Activated T-helper 1 cell treated with anti-CD3 and anti-CD28 coated beads, Interleukin-12 subunit alpha, Interleukin-12 subunit beta, Interleukin-2, Interleukin-4 antibody, amounts not matched to agents 30 ng/mL and 10 ng/mL and 1 ng/mL, durations not matched to agents 14 hours and 24 hours and 36 hours (primary cell): Measurements from ENCODE around the gene ACTN4. TPM values are rescaled to one million over a fixed set of nuclear protein-coding genes. Genes with fewer than 3 reads are reported as not detected.
A peak's percentile ranks its signal among the peaks of the same experiment; 100 is the strongest.

ENCODE experiments used
- DNase-seq: peaks from one replicate; pipeline ENCODE4 v3.0.0; 2021; ENCODE audit warnings: low spot score
- H3K27ac Mint-ChIP-seq: one replicate; pipeline ENCODE4 v1.8.0; 2021; ENCODE audit warnings: mild to moderate bottlenecking, mixed read lengths
- H3K27me3 Mint-ChIP-seq: one replicate; pipeline ENCODE4 v1.8.0; 2022; ENCODE audit warnings: mild to moderate bottlenecking, moderate library complexity, mixed read lengths; ENCODE audit not compliant: insufficient read depth
- H3K36me3 Mint-ChIP-seq: one replicate; pipeline ENCODE4 v1.8.0; 2021; ENCODE audit warnings: low read depth, mixed read lengths
- H3K4me1 Mint-ChIP-seq: one replicate; pipeline ENCODE4 v1.8.0; 2021; ENCODE audit warnings: low read depth, mixed read lengths
- H3K4me3 Mint-ChIP-seq: one replicate; pipeline ENCODE4 v1.8.0; 2021; ENCODE audit warnings: mild to moderate bottlenecking, moderate library complexity, mixed read lengths
- H3K9me3 Mint-ChIP-seq: one replicate; pipeline ENCODE4 v1.8.0; 2021; ENCODE audit warnings: mixed read lengths
- intact Hi-C: fragments of 100-400 bp; cut with micrococcal nuclease; formaldehyde crosslinking; loops from one replicate; pipeline ENCODE4 v1.15.1; 2024
- total RNA-seq: library from RNA; stranded (reverse); gene quantifications from 2 replicates; pipeline ENCODE4 v1.2.3, GENCODE V29; 2022

Gene ACTN4
- total RNA-seq, 1 donor from 2014 or later = 287 TPM

DNA sequence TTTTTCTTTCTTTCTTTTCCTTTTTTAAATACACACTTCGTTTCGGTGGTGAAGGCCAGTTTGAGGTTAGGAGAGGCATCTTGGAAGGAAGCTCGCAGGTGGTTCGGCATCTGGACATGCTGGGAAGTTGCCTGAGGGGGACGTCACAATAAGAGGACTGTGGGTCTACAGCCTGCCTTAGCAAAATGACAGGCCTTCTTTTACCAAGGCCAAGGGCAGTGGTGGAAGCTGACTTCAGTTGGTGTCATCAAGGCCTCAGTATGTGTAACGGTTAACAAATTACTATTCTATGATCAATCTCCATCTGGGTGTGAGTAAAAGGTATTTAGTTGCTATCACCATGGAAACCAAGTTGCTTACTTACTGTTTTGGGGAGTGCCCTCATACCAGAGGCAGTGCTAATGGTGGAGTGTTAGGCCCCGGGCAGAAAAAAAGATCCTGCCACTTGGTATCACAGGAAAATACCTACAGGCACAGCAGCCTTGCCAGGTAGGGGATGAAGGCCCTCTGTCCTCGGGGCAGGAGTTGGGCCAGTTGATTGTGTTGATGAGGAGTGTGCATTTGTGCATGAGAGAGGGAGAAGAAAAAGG is 10.3 kb downstream of the ACTN4 start:
- DNase-seq = no peak
- peaks cover 30% of the 10 kb centered on the region for H3K36me3 Mint-ChIP-seq
- no peaks in the 10 kb centered on the region for H3K9me3 Mint-ChIP-seq
- intact Hi-C loops = loop anchor here (2.0 to 5.0 kb wide), 3 partner anchors 75 to 230 kb away; partner anchors contain the start of genes HNRNPL and RASGRP4
- no peaks in the 10 kb centered on the region for H3K27me3 Mint-ChIP-seq
- peaks cover 68% of the 10 kb centered on the region for H3K4me1 Mint-ChIP-seq
- peak overlapping the region; percentile 91 for H3K27ac Mint-ChIP-seq
- peak overlapping the region; percentile 62 for H3K4me3 Mint-ChIP-seq

DNA sequence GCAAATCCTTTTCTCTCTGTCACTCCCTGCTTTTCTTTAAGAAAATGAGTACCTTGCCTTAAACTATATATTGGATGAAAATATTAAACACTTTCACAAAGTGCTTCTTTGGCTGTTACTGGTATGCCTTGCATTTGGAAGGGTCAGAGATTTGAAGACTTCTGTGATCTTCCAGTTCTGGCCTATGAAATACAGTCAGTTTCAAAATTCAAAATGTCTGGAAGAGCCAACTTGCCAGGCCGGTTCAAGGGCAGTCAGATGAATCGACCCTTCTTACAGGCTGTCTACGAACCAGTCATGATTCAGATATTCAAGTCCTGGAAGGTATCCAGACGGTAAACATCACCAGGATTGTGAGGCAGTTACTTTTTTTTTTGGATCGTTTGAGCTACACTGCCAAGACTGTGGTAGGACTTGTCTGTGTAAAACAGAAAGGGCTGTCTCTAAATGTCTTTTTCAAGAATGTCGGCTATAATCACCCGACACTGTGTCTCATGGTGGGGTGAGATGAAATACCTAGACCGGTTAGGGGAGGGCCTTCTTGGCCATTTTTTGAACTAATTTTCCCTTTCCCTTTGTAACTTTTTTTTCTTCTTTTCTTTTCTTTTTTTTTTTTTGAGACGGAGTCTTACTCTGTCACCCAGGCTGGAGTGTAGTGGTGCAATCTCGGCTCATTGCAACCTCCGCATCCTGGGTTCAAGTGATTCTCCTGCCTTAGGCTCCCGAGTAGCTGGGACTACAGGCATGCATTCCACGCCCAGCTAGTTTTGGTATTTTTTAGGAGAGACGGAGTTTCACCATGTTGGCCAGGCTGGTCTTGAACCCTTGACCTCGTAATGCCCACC is 11.2 kb downstream of the ACTN4 start:
- Mint-ChIP-seq H3K27me3 (no peaks in the 10 kb centered on the region), H3K27ac (no peak overlapping the region), H3K4me1 (peaks cover 63% of the 10 kb centered on the region), H3K36me3 (peaks cover 27% of the 10 kb centered on the region), H3K4me3 (no peak overlapping the region), H3K9me3 (no peaks in the 10 kb centered on the region)
- no peak for DNase-seq
- intact Hi-C loops = loop anchor here (5.0 kb wide), 2 partner anchors 74 to 231 kb away; partner anchors contain the start of gene RASGRP4

DNA sequence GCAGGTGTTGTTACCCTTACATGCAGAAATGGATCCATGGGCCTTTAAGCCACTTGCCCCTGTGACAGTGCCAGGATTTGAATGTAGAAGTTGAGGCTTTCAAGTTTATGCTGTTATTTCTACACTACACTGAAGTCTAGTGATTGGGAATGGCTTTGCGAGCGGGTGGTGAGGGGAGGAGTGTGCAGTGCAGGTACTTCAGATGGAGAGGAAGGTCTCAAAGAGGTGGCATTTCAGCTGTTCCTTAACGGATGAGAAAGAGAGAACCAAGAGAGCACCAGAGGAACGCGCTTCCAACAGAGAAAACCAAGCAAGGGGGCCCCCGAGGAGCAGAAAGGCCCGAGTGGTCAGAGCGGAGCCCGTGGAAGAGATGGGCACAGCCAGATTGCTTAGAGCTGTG is 13.3 kb downstream of the ACTN4 start:
- Mint-ChIP-seq H3K27me3 (no peaks in the 10 kb centered on the region), H3K27ac (no peak overlapping the region), H3K9me3 (no peaks in the 10 kb centered on the region), H3K36me3 (peaks cover 21% of the 10 kb centered on the region), H3K4me1 (peaks cover 61% of the 10 kb centered on the region), H3K4me3 (no peak overlapping the region)
- no peak for DNase-seq
- intact Hi-C loops = no loop called here

DNA sequence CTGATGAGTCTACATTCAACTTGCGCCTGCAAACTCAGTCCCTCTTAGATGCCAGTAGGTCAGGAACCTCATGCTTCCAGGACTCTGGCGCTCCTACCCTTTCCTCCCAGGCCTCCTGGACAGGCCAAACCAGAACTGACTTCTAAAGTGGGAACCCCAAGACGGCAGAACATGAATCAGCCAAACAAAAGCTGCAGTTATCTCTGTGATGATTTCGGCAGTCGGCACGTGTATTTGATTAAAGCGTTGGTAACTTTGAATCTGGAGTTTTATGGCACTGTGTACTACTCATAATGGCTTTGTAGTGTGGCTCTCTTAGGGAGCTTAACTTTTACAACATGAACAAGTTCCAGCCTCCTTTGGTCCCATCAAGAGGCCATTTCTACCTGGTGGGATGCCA is 13.7 kb downstream of the ACTN4 start:
- no peaks in the 10 kb centered on the region for H3K9me3 Mint-ChIP-seq
- no peak for DNase-seq
- no peak overlapping the region for H3K4me3 Mint-ChIP-seq
- H3K4me1 Mint-ChIP-seq = peaks cover 61% of the 10 kb centered on the region
- no peak overlapping the region for H3K27ac Mint-ChIP-seq
- intact Hi-C loops = no loop called here
- H3K27me3 Mint-ChIP-seq = no peaks in the 10 kb centered on the region
- H3K36me3 Mint-ChIP-seq = peaks cover 21% of the 10 kb centered on the region

DNA sequence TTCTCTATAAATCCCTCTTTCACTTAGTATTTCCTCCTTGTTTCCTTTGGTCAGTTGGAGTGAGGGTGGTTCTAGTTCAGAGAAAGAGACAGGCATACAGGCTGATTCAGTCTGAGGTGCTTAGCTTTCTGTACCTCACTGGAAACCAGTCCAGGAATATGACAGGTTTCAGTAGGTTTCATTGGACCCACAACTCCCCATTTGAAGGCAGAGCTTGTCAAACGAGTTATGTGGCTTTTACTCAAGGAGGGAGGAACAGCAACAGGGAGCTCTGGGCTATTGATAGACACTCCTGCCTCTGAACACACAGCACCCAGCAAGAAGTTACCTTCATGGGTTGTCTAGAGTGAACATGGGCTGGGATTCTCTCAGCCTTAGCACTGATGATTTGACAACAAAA is 14.5 kb downstream of the ACTN4 start:
- H3K27me3 Mint-ChIP-seq = no peaks in the 10 kb centered on the region
- intact Hi-C loops = no loop called here
- H3K27ac Mint-ChIP-seq = no peak overlapping the region
- H3K36me3 Mint-ChIP-seq = peaks cover 21% of the 10 kb centered on the region
- H3K9me3 Mint-ChIP-seq = no peaks in the 10 kb centered on the region
- H3K4me1 Mint-ChIP-seq = peaks cover 61% of the 10 kb centered on the region
- no peak overlapping the region for H3K4me3 Mint-ChIP-seq
- DNase-seq = no peak

DNA sequence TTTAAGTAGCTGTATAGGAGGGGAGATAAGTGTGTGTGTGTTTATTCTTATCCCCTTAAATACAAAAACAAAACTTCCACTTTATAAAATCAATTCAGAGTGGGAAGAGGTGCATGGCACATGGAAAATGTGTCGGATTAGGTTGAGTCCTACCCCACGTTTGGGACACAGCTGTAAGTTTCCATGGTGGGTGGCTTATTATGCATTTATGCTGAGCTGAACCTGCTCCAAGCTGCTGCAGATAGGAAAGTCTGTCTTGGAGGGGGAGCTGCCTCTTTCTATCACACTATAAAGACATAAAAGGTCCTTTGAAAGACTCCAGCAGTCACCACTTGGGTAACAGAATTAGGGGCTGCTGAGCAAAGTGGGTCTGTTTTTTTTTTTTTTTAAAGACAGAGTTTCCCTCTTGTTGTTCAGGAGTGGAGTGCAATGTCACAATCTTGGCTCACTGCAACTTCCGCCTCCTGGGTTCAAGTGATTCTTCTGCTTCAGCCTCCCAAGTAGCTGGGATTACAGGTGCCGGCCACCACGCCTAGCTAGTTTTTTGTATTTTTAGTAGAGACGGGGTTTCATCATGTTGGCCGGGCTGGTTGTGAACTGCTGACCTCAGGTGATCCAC is 15.2 kb downstream of the ACTN4 start:
- Mint-ChIP-seq H3K27me3 (no peaks in the 10 kb centered on the region), H3K4me1 (peaks cover 61% of the 10 kb centered on the region), H3K9me3 (no peaks in the 10 kb centered on the region), H3K36me3 (peaks cover 18% of the 10 kb centered on the region), H3K4me3 (no peak overlapping the region), H3K27ac (no peak overlapping the region)
- intact Hi-C loops = no loop called here
- no peak for DNase-seq

DNA sequence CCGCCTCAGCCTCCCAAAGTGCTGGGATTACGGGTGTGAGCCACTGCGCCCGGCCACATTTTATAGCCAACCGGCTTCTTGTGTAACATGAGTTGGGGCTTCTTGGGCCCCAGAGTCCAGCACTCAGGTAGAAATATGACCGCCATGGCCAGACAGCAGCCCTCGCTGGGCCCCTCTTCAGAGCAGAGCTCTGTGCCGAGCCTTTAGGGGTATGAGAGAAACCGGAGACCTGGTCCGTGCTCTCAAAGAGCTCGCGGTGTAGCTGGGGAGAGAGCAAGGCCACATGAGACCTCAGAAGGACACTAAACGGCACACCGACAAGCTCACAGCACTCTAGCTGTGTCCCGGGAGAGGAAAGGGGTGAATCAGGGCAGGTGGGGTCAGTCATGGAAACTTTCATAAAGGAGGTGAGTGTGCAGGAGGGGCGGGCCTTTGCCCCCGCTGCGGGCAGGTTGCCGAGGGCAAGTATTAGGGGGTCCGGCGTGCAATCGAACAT is 15.8 kb downstream of the ACTN4 start:
- DNase-seq = no peak
- H3K4me1 Mint-ChIP-seq = peaks cover 61% of the 10 kb centered on the region
- no peak overlapping the region for H3K4me3 Mint-ChIP-seq
- no peak overlapping the region for H3K27ac Mint-ChIP-seq
- intact Hi-C loops = no loop called here
- no peaks in the 10 kb centered on the region for H3K27me3 Mint-ChIP-seq
- peaks cover 14% of the 10 kb centered on the region for H3K36me3 Mint-ChIP-seq
- no peaks in the 10 kb centered on the region for H3K9me3 Mint-ChIP-seq

DNA sequence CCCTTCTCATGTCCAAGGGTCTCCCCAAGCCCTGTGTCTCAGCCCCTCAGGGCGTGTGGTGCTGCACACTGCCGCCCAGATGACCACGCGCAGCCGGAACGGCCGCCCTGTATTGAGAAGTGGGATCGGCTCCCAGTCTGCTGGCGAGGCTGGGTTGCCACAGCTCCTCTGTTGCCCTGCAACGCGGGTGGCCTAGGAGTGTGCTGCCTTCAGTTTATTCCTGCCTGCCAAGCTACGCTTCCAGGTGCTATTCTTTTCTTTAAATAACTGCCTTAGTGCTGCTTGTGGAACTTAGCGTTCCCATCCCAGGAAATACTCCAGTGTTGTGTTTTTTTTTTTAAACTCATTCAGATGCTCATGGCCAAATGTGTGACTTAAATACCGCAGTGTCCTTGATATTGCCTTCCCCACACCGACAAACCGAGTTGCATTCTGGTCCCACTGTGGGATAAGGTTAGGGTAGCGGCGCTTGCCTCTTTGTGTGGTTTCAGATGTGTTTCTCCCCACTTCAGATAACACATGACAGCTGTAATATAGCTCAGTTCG is 16.6 kb downstream of the ACTN4 start:
- peaks cover 66% of the 10 kb centered on the region for H3K4me1 Mint-ChIP-seq
- peak overlapping the region; percentile 11 for H3K4me3 Mint-ChIP-seq
- intact Hi-C loops = no loop called here
- H3K27me3 Mint-ChIP-seq = no peaks in the 10 kb centered on the region
- no peak overlapping the region for H3K27ac Mint-ChIP-seq
- H3K36me3 Mint-ChIP-seq = peaks cover 14% of the 10 kb centered on the region
- no peak for DNase-seq
- no peaks in the 10 kb centered on the region for H3K9me3 Mint-ChIP-seq

DNA sequence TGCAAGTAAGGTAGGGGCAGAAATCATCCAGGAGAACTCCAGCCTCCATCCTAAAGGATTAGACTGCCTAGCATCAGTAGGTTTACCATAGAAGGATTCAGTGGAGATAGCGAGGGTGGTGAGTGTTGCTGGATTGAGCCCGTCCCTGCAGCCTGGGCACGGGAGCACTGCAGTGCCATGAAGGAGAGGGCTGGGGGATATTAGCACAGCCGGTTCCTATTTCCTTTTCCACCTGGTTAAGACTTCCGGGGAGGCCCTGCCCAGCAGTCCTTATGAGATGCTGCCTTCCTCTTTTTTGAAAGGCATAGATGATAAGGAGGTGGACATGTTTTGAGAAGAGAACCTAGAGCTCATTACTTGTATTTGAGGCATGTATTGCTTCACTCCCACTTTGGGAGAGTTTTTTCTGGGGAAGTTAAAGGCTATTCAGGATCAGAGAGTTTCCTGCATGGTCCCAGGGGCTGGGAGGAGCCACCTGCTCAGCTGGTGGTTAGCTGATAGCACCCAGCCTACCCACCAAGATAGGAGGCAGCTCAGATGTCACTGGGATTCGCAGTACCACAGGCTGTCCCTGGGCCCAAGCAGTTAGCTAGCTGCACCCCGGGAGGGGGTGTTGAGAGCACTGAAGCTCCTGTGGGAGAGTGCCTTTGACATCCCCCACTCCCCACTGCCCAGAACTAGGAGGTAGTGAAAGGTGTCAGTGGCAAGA is 17.2 kb downstream of the ACTN4 start:
- H3K27me3 Mint-ChIP-seq = no peaks in the 10 kb centered on the region
- H3K4me3 Mint-ChIP-seq = peak overlapping the region; percentile 11
- peaks cover 72% of the 10 kb centered on the region for H3K4me1 Mint-ChIP-seq
- DNase-seq = no peak
- H3K9me3 Mint-ChIP-seq = no peaks in the 10 kb centered on the region
- intact Hi-C loops = no loop called here
- peaks cover 15% of the 10 kb centered on the region for H3K36me3 Mint-ChIP-seq
- H3K27ac Mint-ChIP-seq = no peak overlapping the region

DNA sequence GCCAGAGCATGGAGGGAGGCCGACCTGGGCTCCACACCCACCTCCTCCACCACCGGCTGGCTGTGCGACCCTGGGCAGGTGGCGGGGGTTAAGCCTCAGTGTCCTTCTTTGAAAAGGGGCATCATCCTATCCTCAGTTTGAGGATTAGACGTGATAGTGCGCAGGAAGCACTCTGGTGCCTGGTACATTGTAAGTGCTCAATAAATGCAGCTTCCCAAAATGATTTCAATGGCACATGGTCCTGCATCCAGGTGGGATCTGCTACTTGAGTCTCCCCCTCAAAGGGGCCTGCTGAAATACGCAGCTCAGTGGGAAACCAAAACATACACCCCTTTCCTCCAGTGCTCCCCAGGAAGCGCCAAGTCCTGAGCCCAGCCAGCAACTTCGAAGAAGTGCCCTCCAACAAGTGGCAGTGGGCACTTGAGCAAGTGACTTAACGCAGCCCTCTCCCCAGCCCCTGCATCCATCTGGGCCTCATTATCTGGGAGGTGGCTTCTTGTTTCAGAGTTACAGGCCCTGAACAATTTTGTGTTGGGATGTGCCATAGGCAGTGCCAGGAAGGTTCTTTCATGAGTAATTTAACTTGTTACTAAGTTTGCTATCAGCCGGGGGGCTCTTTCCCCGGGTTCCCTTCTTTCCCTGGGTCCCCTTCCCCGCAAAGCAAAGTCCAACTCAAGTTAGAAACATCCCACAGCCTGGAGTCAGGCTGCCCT is 17.9 kb downstream of the ACTN4 start:
- intact Hi-C loops = no loop called here
- H3K36me3 Mint-ChIP-seq = peaks cover 15% of the 10 kb centered on the region
- H3K4me1 Mint-ChIP-seq = peaks cover 80% of the 10 kb centered on the region
- H3K27ac Mint-ChIP-seq = no peak overlapping the region
- DNase-seq = no peak
- no peaks in the 10 kb centered on the region for H3K27me3 Mint-ChIP-seq
- H3K4me3 Mint-ChIP-seq = no peak overlapping the region
- no peaks in the 10 kb centered on the region for H3K9me3 Mint-ChIP-seq

DNA sequence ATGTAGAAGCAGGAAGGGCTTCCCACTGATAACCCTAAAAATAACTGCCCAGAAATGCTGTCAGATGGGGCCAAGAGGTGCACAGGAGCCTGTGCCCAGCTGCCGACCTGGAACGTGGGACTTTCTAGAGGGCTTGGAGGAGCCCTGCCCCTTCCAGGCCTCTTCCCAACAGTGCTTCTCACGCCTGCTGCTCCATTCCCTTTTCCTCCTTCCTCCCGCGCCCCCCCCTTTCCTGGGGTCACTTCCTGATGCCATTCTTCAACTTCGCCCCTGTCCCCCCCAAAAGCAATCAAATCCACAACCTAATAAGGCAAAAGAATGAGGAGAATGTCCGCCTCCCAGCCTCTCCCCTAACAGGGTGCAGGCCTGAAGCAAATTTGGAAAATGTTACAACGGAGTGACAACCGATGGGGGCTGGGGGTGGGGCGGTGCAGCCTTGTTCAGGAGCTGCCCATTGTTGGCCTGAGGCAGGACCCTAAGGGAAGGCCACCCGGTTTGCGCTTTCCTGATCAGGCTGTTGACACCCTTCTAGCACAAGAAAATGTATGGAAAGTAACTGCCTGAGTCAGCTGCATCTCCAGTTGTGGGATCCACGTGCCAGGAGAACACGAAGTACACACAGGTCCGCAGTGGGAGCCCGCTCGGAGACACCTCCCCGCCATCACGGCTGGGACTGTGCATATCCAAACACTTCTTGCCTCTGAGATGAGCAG is 18.7 kb downstream of the ACTN4 start:
- Mint-ChIP-seq H3K4me3 (no peak overlapping the region), H3K27me3 (no peaks in the 10 kb centered on the region), H3K36me3 (peaks cover 13% of the 10 kb centered on the region), H3K4me1 (peaks cover 78% of the 10 kb centered on the region), H3K9me3 (no peaks in the 10 kb centered on the region), H3K27ac (no peak overlapping the region)
- no peak for DNase-seq
- intact Hi-C loops = no loop called here
